ENCODE measurements around the gene SHB. TPM values are rescaled to one million over a fixed set of nuclear protein-coding genes. Genes with fewer than 3 reads are reported as not detected.
A peak's percentile ranks its signal among the peaks of the same experiment; 100 is the strongest.

SHB gene
- total and polyA plus RNA-seq, 2 of the 8 experiments (the other 6 are each of a cell fraction or from before 2014, with no cell fraction given): 4.1 to 12.6 TPM

- Histone ChIP-seq H3K79me1 (ENCODE audit: low read depth, low read length) (no peaks in the 10 kb centered on the region), H3K4me3 (ENCODE audit: extremely low read depth in 1 of 4, insufficient read depth in 2 of 4, low read depth in 3 of 4, low read length in 4 of 4) (no peak overlapping the region), H2BK15ac (ENCODE audit: low read length) (peak overlapping the region; percentile 29; the same call in 1 of the 2 replicates), H4K20me1 (replicated peaks in 1 of 2; ENCODE audit: control insufficient read depth in 1 of 2, insufficient read depth in 2 of 2, low read length in 2 of 2) (peaks cover 2 to 3% of the 10 kb centered on the region in 2 experiments), H4K5ac (ENCODE audit: insufficient read length, low read depth, low read length) (no peak overlapping the region), H3K4me2 (ENCODE audit: insufficient read depth in 1 of 2, low read depth in 2 of 2, low read length in 2 of 2) (no peak overlapping the region; a peak in 1 of 4 replicates), H3K56ac (replicated peaks; ENCODE audit: insufficient read length, low read depth, low read length) (no peak overlapping the region), H2AFZ (ENCODE audit: low read length) (no peak overlapping the region), H3K36me3 (ENCODE audit: control insufficient read depth in 2 of 4, insufficient read depth in 4 of 4, low read length in 3 of 4) (peaks cover 0 to 11% (median under 1%) of the 10 kb centered on the region in 4 experiments; a peak in 4 of 8 replicates), H2BK12ac (ENCODE audit: low read depth, low read length) (peak overlapping the region; percentile 60; the same call in 1 of the 2 replicates), H3K79me2 (ENCODE audit: control insufficient read depth in 1 of 2, insufficient read depth in 2 of 2, low read length in 2 of 2) (no peaks in the 10 kb centered on the region), H3K14ac (ENCODE audit: insufficient read length) (no peak overlapping the region), H4K91ac (replicated peaks; ENCODE audit: insufficient read length, low read length) (peak overlapping the region; percentile 27), H3K9ac (replicated peaks in 1 of 4; ENCODE audit: extremely low read depth in 1 of 4, low read depth in 3 of 4, low read length in 3 of 4) (no peak overlapping the region), H3K23me2 (ENCODE audit: low read depth, low read length) (0 out of 2 replicates have a peak, but pooled peaks cover 2% of the 10 kb centered on the region), H3K27ac (ENCODE audit: low read depth, low read length) (no peak overlapping the region), H2AK5ac (ENCODE audit: low read depth, low read length) (no peak overlapping the region), H2BK5ac (ENCODE audit: low read depth, low read length) (peak overlapping the region; percentile 66), H3K4ac (replicated peaks; ENCODE audit: insufficient read length, low read depth, low read length) (peak overlapping the region; percentile 21), H2BK120ac (replicated peaks; ENCODE audit: low read depth, low read length) (no peak overlapping the region), H3K23ac (ENCODE audit: insufficient read length) (no peak overlapping the region), H3K27me3 (replicated peaks in 1 of 4; ENCODE audit: control insufficient read depth in 3 of 4, extremely low read depth in 1 of 4, insufficient read depth in 3 of 4, low read length in 3 of 4) (no peaks in the 10 kb centered on the region), H4K8ac (ENCODE audit: extremely low read depth, insufficient read depth, low read length) (no peak overlapping the region), H3K4me1 (replicated peaks in 1 of 4; ENCODE audit: control insufficient read depth in 3 of 4, insufficient read depth in 4 of 4, low read length in 3 of 4) (peaks cover 6 to 25% (median 14%) of the 10 kb centered on the region in 4 experiments), H3K9me3 (ENCODE audit: insufficient read depth in 2 of 2, low read depth in 1 of 2, low read length in 1 of 2) (no peaks in the 10 kb centered on the region), H3K18ac (ENCODE audit: extremely low read depth, low read length) (no peak overlapping the region; the same call in 1 of the 2 replicates), H2BK20ac (ENCODE audit: low read length) (no peak overlapping the region; the same call in 1 of the 2 replicates)
- WGBS, 2 experiments (ENCODE audit: extremely low coverage in 1 of 2, insufficient coverage in 1 of 2, insufficient read length in 1 of 2, insufficient replicate concordance in 2 of 2, low coverage in 1 of 2, low lambda C conversion rate in 2 of 2, missing lambda C conversion rate in 1 of 2): 87% methylated on average over 9 of the region's 9 CpGs; no CpG with 5 or more reads in 1 of the 2 experiments
- POLR2A ChIA-PET (ENCODE audit: partially characterized antibody): interaction anchor here (0.6 to 1.0 kb wide), 4 partner anchors 31 to 127 kb away, joined by 3 to 4 read pairs (median 3); no protein-coding TSS in a partner anchor
- DNase-seq (ENCODE audit: low read depth in 1 of 2, low spot score in 2 of 2) (peak in 1 of 2 experiments; percentile 39), FAIRE-seq (no peak)
- CTCF ChIA-PET (ENCODE audit: partially characterized antibody): interaction anchor here (0.7 to 1.5 kb wide), 7 partner anchors 8 to 143 kb away, joined by 3 to 5 read pairs (median 3); no protein-coding TSS in a partner anchor
- TF ChIP-seq EZH2 (IDR thresholded peaks at IDR 0.05; ENCODE audit: low read depth, low read length, severe bottlenecking): no peak
- peak; percentile 51 for TF ChIP-seq CTBP2 (IDR thresholded peaks at IDR 0.05; ENCODE audit: borderline replicate concordance, insufficient read depth, insufficient read length, low read length)
- no peak for TF ChIP-seq CHD2 (IDR thresholded peaks at IDR 0.05; ENCODE audit: low read length)
- no peak for TF ChIP-seq RBBP5 (IDR thresholded peaks at IDR 0.05; ENCODE audit: borderline replicate concordance, low read depth, low read length)
- no peak for TF ChIP-seq POLR2AphosphoS5 (IDR thresholded peaks at IDR 0.05; ENCODE audit: low read depth, low read length)
- peak; percentile 95 for TF ChIP-seq TEAD4 (IDR thresholded peaks at IDR 0.05; ENCODE audit: low read depth, low read length)
- TF ChIP-seq GTF2F1 (IDR thresholded peaks at IDR 0.05; ENCODE audit: borderline replicate concordance, low read depth, low read length): no peak
- no peak for TF ChIP-seq RNF2 (IDR thresholded peaks at IDR 0.05; ENCODE audit: borderline replicate concordance, low read depth, low read length, missing control alignments, poor library complexity, severe bottlenecking)
- TF ChIP-seq YY1 (IDR thresholded peaks at IDR 0.05; ENCODE audit: low read depth, low read length): peak; percentile 73; the same call in 1 of the 2 replicates
- peak; percentile 87 to 89 for TF ChIP-seq SIN3A (conservative IDR thresholded peaks at IDR 0.05 in 1 of 2, IDR thresholded peaks at IDR 0.05 in 1 of 2; ENCODE audit: low read depth in 1 of 2, low read length in 2 of 2)
Measured at GRCh38 chr9:37944671-37945481, 124.2 kb downstream of the SHB start.
